Measurements from ENCODE around the gene ING3. TPM values are rescaled to one million over a fixed set of nuclear protein-coding genes. Genes with fewer than 3 reads are reported as not detected.

The ING3 gene
- total and polyA plus RNA-seq, 9 of the 15 experiments (the other 6 are each of a cell fraction or from before 2014, with no cell fraction given) = 22.8 to 233 (median 50.4) TPM

DNA sequence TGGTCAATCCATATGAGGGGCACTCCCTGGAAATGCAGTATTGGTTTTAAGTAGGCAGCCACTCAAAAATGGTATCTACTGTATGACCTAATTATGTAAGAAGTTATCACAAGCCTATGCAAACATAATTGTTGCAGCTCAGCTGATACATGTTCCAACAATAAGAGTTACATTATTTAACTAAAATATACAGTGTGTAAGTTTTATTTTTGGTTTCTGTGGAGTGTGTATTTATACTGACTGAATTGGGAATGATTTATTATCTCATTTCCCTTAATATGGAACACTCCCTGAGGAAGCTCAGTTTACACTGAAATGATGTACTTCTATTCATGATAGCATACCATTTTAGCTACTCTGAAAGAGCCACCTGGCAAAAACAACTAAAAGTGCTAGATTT is 2.6 kb upstream of the ING3 start (continued):
- TF ChIP-seq, protein P1, sequence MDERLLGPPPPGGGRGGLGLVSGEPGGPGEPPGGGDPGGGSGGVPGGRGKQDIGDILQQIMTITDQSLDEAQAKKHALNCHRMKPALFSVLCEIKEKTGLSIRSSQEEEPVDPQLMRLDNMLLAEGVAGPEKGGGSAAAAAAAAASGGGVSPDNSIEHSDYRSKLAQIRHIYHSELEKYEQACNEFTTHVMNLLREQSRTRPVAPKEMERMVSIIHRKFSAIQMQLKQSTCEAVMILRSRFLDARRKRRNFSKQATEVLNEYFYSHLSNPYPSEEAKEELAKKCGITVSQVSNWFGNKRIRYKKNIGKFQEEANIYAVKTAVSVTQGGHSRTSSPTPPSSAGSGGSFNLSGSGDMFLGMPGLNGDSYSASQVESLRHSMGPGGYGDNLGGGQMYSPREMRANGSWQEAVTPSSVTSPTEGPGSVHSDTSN (CRISPR knock-in tag; IDR thresholded peaks at IDR 0.05; ENCODE audit: low read depth) = no peak
- TF ChIP-seq, protein P1 (tag; conservative IDR thresholded peaks at IDR 0.05; ENCODE audit: low read depth) = no peak
- TF ChIP-seq ZNF589 (CRISPR knock-in tag; IDR thresholded peaks at IDR 0.05; ENCODE audit: low read depth) (no peak), ZNF644 (tag; IDR thresholded peaks at IDR 0.05; ENCODE audit: low read depth) (no peak), YY1 (IDR thresholded peaks at IDR 0.05; ENCODE audit: borderline replicate concordance in 1 of 3, control insufficient read depth in 1 of 3, extremely low read depth in 1 of 3, insufficient read depth in 3 of 3, insufficient read length in 1 of 3, insufficient replicate concordance in 2 of 3, low read depth in 1 of 3, low read length in 2 of 3) (no peak), RBFOX2 (IDR thresholded peaks at IDR 0.05; ENCODE audit: low read depth, low read length) (no peak), FOXA1 (IDR thresholded peaks at IDR 0.05; ENCODE audit: borderline replicate concordance) (no peak)
- TF ChIP-seq, protein P2, sequence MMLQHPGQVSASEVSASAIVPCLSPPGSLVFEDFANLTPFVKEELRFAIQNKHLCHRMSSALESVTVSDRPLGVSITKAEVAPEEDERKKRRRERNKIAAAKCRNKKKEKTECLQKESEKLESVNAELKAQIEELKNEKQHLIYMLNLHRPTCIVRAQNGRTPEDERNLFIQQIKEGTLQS (IDR thresholded peaks at IDR 0.05) = no peak
- TF ChIP-seq, protein P2 (CRISPR knock-in tag; conservative IDR thresholded peaks at IDR 0.05) = no peak
